GM18907 (cell line): ENCODE results near the gene SFXN4.
"Not testable (repeated sequence)": the region's sequence is repeated elsewhere in the genome, so short reads cannot be mapped to it uniquely, and the experiment has no call there.

Experiments used
- ATAC-seq: cut with Tn5 transposase; IDR thresholded peaks from one replicate; pipeline ENCODE4 v1.9.1; 2021; ENCODE audit warnings: mild to moderate bottlenecking, moderate library complexity; ENCODE audit not compliant: unreplicated experiment

SFXN4 gene

GRCh38 chr10:119113751-119114732 lies 51.5 kb downstream of the SFXN4 start:
- ATAC-seq, result no peak

GRCh38 chr10:119112056-119112455 lies 53.5 kb downstream of the SFXN4 start:
- ATAC-seq, result no peak

- not testable (repeated sequence) for ATAC-seq
Observed at GRCh38 chr10:119107771-119108170, 57.7 kb downstream of the SFXN4 start.

GRCh38 chr10:119107106-119107505 lies 58.4 kb downstream of the SFXN4 start:
- ATAC-seq, result not testable (repeated sequence)

- ATAC-seq, result not testable (repeated sequence)
Observed at GRCh38 chr10:119105899-119106298, 59.6 kb downstream of the SFXN4 start.

- ATAC-seq, result no peak
Observed at GRCh38 chr10:119105155-119105554, 60.4 kb downstream of the SFXN4 start.

GRCh38 chr10:119104654-119105015 lies 60.9 kb downstream of the SFXN4 start:
- peak; percentile 46 for ATAC-seq

GRCh38 chr10:119103903-119104653 lies 61.4 kb downstream of the SFXN4 start, which contains the start of gene DENND10:
TSS of gene DENND10 (plus strand) at chr10:119104113. CDS start at chr10:119104143, 30 bp downstream.
- peak; percentile 86 for ATAC-seq

GRCh38 chr10:119103241-119103902 lies 62.1 kb downstream of the SFXN4 start:
- no peak for ATAC-seq

- no peak for ATAC-seq
Observed at GRCh38 chr10:119101366-119102098, 64.0 kb downstream of the SFXN4 start.

GRCh38 chr10:119100434-119101238 lies 64.9 kb downstream of the SFXN4 start:
- ATAC-seq, result no peak

- ATAC-seq, result no peak
Observed at GRCh38 chr10:119098576-119098975, 66.9 kb downstream of the SFXN4 start.

- ATAC-seq, result not testable (repeated sequence)
Observed at GRCh38 chr10:119096641-119097415, 68.7 kb downstream of the SFXN4 start.

GRCh38 chr10:119095640-119096039 lies 69.9 kb downstream of the SFXN4 start:
- ATAC-seq, result no peak

- ATAC-seq, result no peak
Observed at GRCh38 chr10:119090968-119091367, 74.5 kb downstream of the SFXN4 start.
